ENCODE measurements around the gene TKT. TPM values are rescaled to one million over a fixed set of nuclear protein-coding genes. Genes with fewer than 3 reads are reported as not detected.

TKT gene
- total and polyA plus RNA-seq, 2 experiments from 2014 or later = 584 to 1,411 TPM

DNA sequence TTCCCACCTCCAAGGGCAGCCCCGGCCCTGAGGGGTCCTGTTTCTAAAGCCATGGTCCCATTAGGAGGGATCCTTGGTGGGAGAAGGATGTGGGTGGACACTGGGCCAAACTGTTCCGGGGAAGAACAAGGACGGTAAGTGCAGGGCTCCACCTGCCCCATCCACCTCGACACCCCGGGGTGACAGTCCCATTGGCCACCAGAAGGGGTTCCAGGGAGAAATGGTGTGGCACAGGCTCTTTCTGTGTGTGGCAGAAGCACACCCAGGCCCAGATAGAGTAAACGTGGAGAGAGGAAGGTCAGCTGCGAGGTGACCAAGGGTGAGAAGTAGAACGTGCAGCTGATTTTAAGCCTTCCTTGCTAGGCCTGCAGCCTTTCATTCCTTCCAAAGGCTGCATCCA lies 12.0 kb downstream of the TKT start:
- Mint-ChIP-seq H3K36me3 (ENCODE audit: low read depth) (peaks cover 85% of the 10 kb centered on the region), H3K4me3 (peak overlapping the region; percentile 1; the same call in 2 of the 3 replicates), H3K4me1 (peaks cover 68% of the 10 kb centered on the region), H3K9me3 (no peaks in the 10 kb centered on the region), H3K27me3 (ENCODE audit: insufficient read depth, low read depth, poor library complexity) (peaks cover 8% of the 10 kb centered on the region), H3K27ac (0 out of 2 replicates have a peak overlapping the region, but pooled peaks have one; percentile 89)
- peaks cover 37% of the 10 kb centered on the region for H3K36me3 ChIP-seq (ENCODE audit: insufficient read depth)
- ATAC-seq (peak; percentile 23), DNase-seq (ENCODE audit: low spot score) (peak; percentile 30)
- H3K4me2 ChIP-seq = peak overlapping the region; percentile 67
- H3K4me1 ChIP-seq (ENCODE audit: insufficient read depth) = peaks cover 58% of the 10 kb centered on the region
- peak overlapping the region; percentile 84 for H3K27ac ChIP-seq (ENCODE audit: low read depth)
- H3K27me3 ChIP-seq (ENCODE audit: insufficient read depth) = no peaks in the 10 kb centered on the region
- H3K4me3 ChIP-seq = peak overlapping the region; percentile 26; the same call in 1 of the 2 replicates
- H2AFZ ChIP-seq = no peak overlapping the region
- no peaks in the 10 kb centered on the region for H3K9me2 ChIP-seq (ENCODE audit: insufficient read depth)
- H3K79me2 ChIP-seq (replicated peaks; ENCODE audit: insufficient read depth) = peaks cover 98% of the 10 kb centered on the region
- H4K20me1 ChIP-seq (replicated peaks; ENCODE audit: insufficient read depth) = peaks cover 96% of the 10 kb centered on the region
- TF ChIP-seq ZNF462 (CRISPR knock-in tag; IDR thresholded peaks at IDR 0.05) (no peak), POLR2AphosphoS5 (IDR thresholded peaks at IDR 0.05; ENCODE audit: low read depth) (peak; percentile 20; the same call in 1 of the 2 replicates)
- peaks cover 29% of the 10 kb centered on the region for H3F3A ChIP-seq (replicated peaks; ENCODE audit: low read depth)

- Mint-ChIP-seq H3K36me3 (ENCODE audit: low read depth) (peaks cover 85% of the 10 kb centered on the region), H3K4me1 (peaks cover 66% of the 10 kb centered on the region), H3K9me3 (no peaks in the 10 kb centered on the region), H3K4me3 (no peak overlapping the region), H3K27ac (peak overlapping the region; percentile 89), H3K27me3 (ENCODE audit: insufficient read depth, low read depth, poor library complexity) (peaks cover 13% of the 10 kb centered on the region)
- Histone ChIP-seq H3K27ac (ENCODE audit: low read depth) (peak overlapping the region; percentile 84; the same call in 1 of the 2 replicates), H3K4me1 (ENCODE audit: insufficient read depth) (peaks cover 52% of the 10 kb centered on the region), H3K36me3 (ENCODE audit: insufficient read depth) (peaks cover 43% of the 10 kb centered on the region), H2AFZ (no peak overlapping the region), H3K79me2 (replicated peaks; ENCODE audit: insufficient read depth) (peaks cover 97% of the 10 kb centered on the region), H3F3A (replicated peaks; ENCODE audit: low read depth) (peaks cover 34% of the 10 kb centered on the region), H3K4me3 (peak overlapping the region; percentile 26; the same call in 1 of the 2 replicates), H3K4me2 (peak overlapping the region; percentile 67), H3K9me2 (ENCODE audit: insufficient read depth) (no peaks in the 10 kb centered on the region), H4K20me1 (replicated peaks; ENCODE audit: insufficient read depth) (peaks cover 92% of the 10 kb centered on the region), H3K27me3 (ENCODE audit: insufficient read depth) (no peaks in the 10 kb centered on the region)
- ATAC-seq (peak; percentile 80), DNase-seq (ENCODE audit: low spot score) (peak; percentile 58)
- TF ChIP-seq ZNF331 (CRISPR knock-in tag; IDR thresholded peaks at IDR 0.05; ENCODE audit: low read depth) = no peak
- TF ChIP-seq, protein P1, sequence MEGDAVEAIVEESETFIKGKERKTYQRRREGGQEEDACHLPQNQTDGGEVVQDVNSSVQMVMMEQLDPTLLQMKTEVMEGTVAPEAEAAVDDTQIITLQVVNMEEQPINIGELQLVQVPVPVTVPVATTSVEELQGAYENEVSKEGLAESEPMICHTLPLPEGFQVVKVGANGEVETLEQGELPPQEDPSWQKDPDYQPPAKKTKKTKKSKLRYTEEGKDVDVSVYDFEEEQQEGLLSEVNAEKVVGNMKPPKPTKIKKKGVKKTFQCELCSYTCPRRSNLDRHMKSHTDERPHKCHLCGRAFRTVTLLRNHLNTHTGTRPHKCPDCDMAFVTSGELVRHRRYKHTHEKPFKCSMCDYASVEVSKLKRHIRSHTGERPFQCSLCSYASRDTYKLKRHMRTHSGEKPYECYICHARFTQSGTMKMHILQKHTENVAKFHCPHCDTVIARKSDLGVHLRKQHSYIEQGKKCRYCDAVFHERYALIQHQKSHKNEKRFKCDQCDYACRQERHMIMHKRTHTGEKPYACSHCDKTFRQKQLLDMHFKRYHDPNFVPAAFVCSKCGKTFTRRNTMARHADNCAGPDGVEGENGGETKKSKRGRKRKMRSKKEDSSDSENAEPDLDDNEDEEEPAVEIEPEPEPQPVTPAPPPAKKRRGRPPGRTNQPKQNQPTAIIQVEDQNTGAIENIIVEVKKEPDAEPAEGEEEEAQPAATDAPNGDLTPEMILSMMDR (conservative IDR thresholded peaks at IDR 0.05; ENCODE audit: low read depth in 2 of 2) = 0 out of 4 replicates have a peak, but pooled peaks of 1 of the 2 experiments have one; percentile 6
- no peak for TF ChIP-seq REST (IDR thresholded peaks at IDR 0.05; ENCODE audit: unreplicated experiment)
- no peak for TF ChIP-seq CREB1 (CRISPR knock-in tag; IDR thresholded peaks at IDR 0.05; ENCODE audit: low read depth)
- TF ChIP-seq NANOG (IDR thresholded peaks at IDR 0.05; ENCODE audit: borderline replicate concordance) = no peak
- no peak for TF ChIP-seq EZH2 (IDR thresholded peaks at IDR 0.05; ENCODE audit: low read depth, unreplicated experiment)
- TF ChIP-seq EZH2phosphoT487 (IDR thresholded peaks at IDR 0.05; ENCODE audit: unreplicated experiment) = no peak
- no peak for TF ChIP-seq STAT1 (IDR thresholded peaks at IDR 0.05; ENCODE audit: unreplicated experiment)
Measured at GRCh38 chr3:53243165-53243564, 12.7 kb downstream of the TKT start.
